ENCODE data around the gene ARHGAP8. TPM values are rescaled to one million over a fixed set of nuclear protein-coding genes. Genes with fewer than 3 reads are reported as not detected.

ARHGAP8 gene
- total and polyA plus RNA-seq, 2 donors (not counting 1 experiment from before 2014, with no cell fraction given): 0.07 to 0.17 TPM

GRCh38 chr22:44821741-44822475 lies 69.5 kb downstream of the ARHGAP8 start:
- no peak overlapping the region for H3K27ac ChIP-seq (ENCODE audit: insufficient read depth, low read length)
- no peak overlapping the region for H3K4me2 ChIP-seq (ENCODE audit: extremely low read depth, insufficient read depth, low read length)
- peaks cover 7% of the 10 kb centered on the region for H3K27me3 ChIP-seq (ENCODE audit: control insufficient read depth, insufficient read depth, low read length)
- no peaks in the 10 kb centered on the region for H3K79me2 ChIP-seq (ENCODE audit: control insufficient read depth, insufficient read depth, low read length)
- H3K9ac ChIP-seq (ENCODE audit: insufficient read depth, low read length): no peak overlapping the region
- no peak overlapping the region for H2AFZ ChIP-seq (ENCODE audit: low read length)
- TF ChIP-seq CTCF (conservative IDR thresholded peaks at IDR 0.05 in 1 of 2, IDR thresholded peaks at IDR 0.05 in 1 of 2; ENCODE audit: low read depth in 1 of 2, low read length in 2 of 2) (no peak), EZH2 (IDR thresholded peaks at IDR 0.05; ENCODE audit: low read length, missing control alignments) (no peak)
- no peak overlapping the region for H3K4me3 ChIP-seq (replicated peaks in 1 of 4; ENCODE audit: control extremely low read depth in 1 of 4, insufficient read depth in 1 of 4, low read depth in 3 of 4, low read length in 4 of 4)
- H3K36me3 ChIP-seq (ENCODE audit: control insufficient read depth, insufficient read depth, low read length): no peaks in the 10 kb centered on the region
- H4K20me1 ChIP-seq (ENCODE audit: control insufficient read depth, extremely low read depth, insufficient read depth, low read length): no peaks in the 10 kb centered on the region
- H3K9me3 ChIP-seq (ENCODE audit: control insufficient read depth, insufficient read depth, low read depth, low read length): no peaks in the 10 kb centered on the region
- H3K4me1 ChIP-seq (ENCODE audit: control insufficient read depth, extremely low read depth, insufficient read depth, low read length): no peaks in the 10 kb centered on the region
- DNase-seq (ENCODE audit: low read depth in 2 of 2): no peak

GRCh38 chr22:44822534-44822933 lies 70.2 kb downstream of the ARHGAP8 start:
- H3K4me3 ChIP-seq (replicated peaks in 1 of 4; ENCODE audit: control extremely low read depth in 1 of 4, insufficient read depth in 1 of 4, low read depth in 3 of 4, low read length in 4 of 4): no peak overlapping the region
- H3K79me2 ChIP-seq (ENCODE audit: control insufficient read depth, insufficient read depth, low read length): no peaks in the 10 kb centered on the region
- TF ChIP-seq CTCF (conservative IDR thresholded peaks at IDR 0.05 in 1 of 2, IDR thresholded peaks at IDR 0.05 in 1 of 2; ENCODE audit: low read depth in 1 of 2, low read length in 2 of 2): no peak

GRCh38 chr22:44823396-44823795 lies 71.0 kb downstream of the ARHGAP8 start:
- Histone ChIP-seq H3K79me2 (ENCODE audit: control insufficient read depth, insufficient read depth, low read length) (no peaks in the 10 kb centered on the region), H3K9me3 (ENCODE audit: control insufficient read depth, insufficient read depth, low read depth, low read length) (no peaks in the 10 kb centered on the region), H3K9ac (ENCODE audit: insufficient read depth, low read length) (no peak overlapping the region), H2AFZ (ENCODE audit: low read length) (no peak overlapping the region), H3K27me3 (ENCODE audit: control insufficient read depth, insufficient read depth, low read length) (peaks cover 7% of the 10 kb centered on the region), H3K4me1 (ENCODE audit: control insufficient read depth, extremely low read depth, insufficient read depth, low read length) (no peaks in the 10 kb centered on the region), H3K4me3 (replicated peaks in 1 of 4; ENCODE audit: control extremely low read depth in 1 of 4, insufficient read depth in 1 of 4, low read depth in 3 of 4, low read length in 4 of 4) (no peak overlapping the region), H4K20me1 (ENCODE audit: control insufficient read depth, extremely low read depth, insufficient read depth, low read length) (no peaks in the 10 kb centered on the region), H3K27ac (ENCODE audit: insufficient read depth, low read length) (no peak overlapping the region), H3K36me3 (ENCODE audit: control insufficient read depth, insufficient read depth, low read length) (no peaks in the 10 kb centered on the region), H3K4me2 (ENCODE audit: extremely low read depth, insufficient read depth, low read length) (no peak overlapping the region)
- TF ChIP-seq CTCF (conservative IDR thresholded peaks at IDR 0.05 in 1 of 2, IDR thresholded peaks at IDR 0.05 in 1 of 2; ENCODE audit: low read depth in 1 of 2, low read length in 2 of 2) (no peak), EZH2 (IDR thresholded peaks at IDR 0.05; ENCODE audit: low read length, missing control alignments) (no peak)
- DNase-seq (ENCODE audit: low read depth in 2 of 2): no peak

More at GRCh38 chr22:44822534-44822933, 70.2 kb downstream of the ARHGAP8 start:
- H3K27ac ChIP-seq (ENCODE audit: insufficient read depth, low read length): no peak overlapping the region
- H3K9ac ChIP-seq (ENCODE audit: insufficient read depth, low read length): no peak overlapping the region
- H3K4me2 ChIP-seq (ENCODE audit: extremely low read depth, insufficient read depth, low read length): no peak overlapping the region
- no peak overlapping the region for H2AFZ ChIP-seq (ENCODE audit: low read length)
- no peaks in the 10 kb centered on the region for H4K20me1 ChIP-seq (ENCODE audit: control insufficient read depth, extremely low read depth, insufficient read depth, low read length)
- DNase-seq (ENCODE audit: low read depth in 2 of 2): no peak
- H3K9me3 ChIP-seq (ENCODE audit: control insufficient read depth, insufficient read depth, low read depth, low read length): no peaks in the 10 kb centered on the region
- no peaks in the 10 kb centered on the region for H3K36me3 ChIP-seq (ENCODE audit: control insufficient read depth, insufficient read depth, low read length)
- peaks cover 7% of the 10 kb centered on the region for H3K27me3 ChIP-seq (ENCODE audit: control insufficient read depth, insufficient read depth, low read length)
- H3K4me1 ChIP-seq (ENCODE audit: control insufficient read depth, extremely low read depth, insufficient read depth, low read length): no peaks in the 10 kb centered on the region
